Gastroesophageal sphincter (tissue), 4 donors: Measurements from ENCODE around the gene MOAP1. TPM values are rescaled to one million over a fixed set of nuclear protein-coding genes. Genes with fewer than 3 reads are reported as not detected.
"Not testable (repeated sequence)": the region's sequence is repeated elsewhere in the genome, so short reads cannot be mapped to it uniquely, and the experiment has no call there.

ENCODE experiments used
- ATAC-seq: fragments of 150-250 bp; one replicate; pipeline ENCODE4 v1.9.1; 2016; ENCODE audit warnings: mild to moderate bottlenecking, moderate library complexity
- H3K27ac ChIP-seq, 4 donors: fragments of 200-600 bp; sonication (generic) in 3 of 4; 1 replicate in 3 of 4; 2 replicates in 1 of 4; pipeline ENCODE4 v1.5.1; 2016 to 2019
- H3K27me3 ChIP-seq: fragments of 200-600 bp; sonication (generic); one replicate; pipeline ENCODE4 v1.5.1; 2019
- H3K36me3 ChIP-seq, 2 donors: fragments of 200-600 bp; sonication (generic); one replicate each; pipeline ENCODE4 v1.5.1; 2019; ENCODE audit warnings: control low read depth in 1 of 2
- H3K4me1 ChIP-seq, 3 donors: fragments of 200-600 bp; sonication (generic); 1 replicate in 2 of 3; 2 replicates in 1 of 3; pipeline ENCODE4 v1.5.1; 2016 to 2019; ENCODE audit warnings: control low read depth in 2 of 3
- H3K4me3 ChIP-seq, 2 donors: fragments of 200-600 bp; sonication (generic); one replicate each; pipeline ENCODE4 v1.5.1; 2019; ENCODE audit warnings: mild to moderate bottlenecking in 1 of 2, moderate library complexity in 1 of 2
- H3K9me3 ChIP-seq, 3 donors: fragments of 200-600 bp; sonication (generic); one replicate each; pipeline ENCODE4 v1.5.1; 2017 to 2019; ENCODE audit warnings: control low read depth in 2 of 3
- EP300 ChIP-seq: sonication (generic); formaldehyde crosslinking; IDR thresholded peaks from one replicate; pipeline ENCODE4 v1.6.1; 2017; ENCODE audit warnings: antibody characterized with exemption, mild to moderate bottlenecking
- POLR2A ChIP-seq, 2 donors: fragments of 450-650 bp; IDR thresholded peaks; one replicate each; pipeline ENCODE4 v1.6.1; 2017; ENCODE audit warnings: antibody characterized with exemption in 2 of 2, mild to moderate bottlenecking in 2 of 2, moderate library complexity in 1 of 2
- POLR2AphosphoS5 ChIP-seq: sonication (generic); formaldehyde crosslinking; IDR thresholded peaks from one replicate; pipeline ENCODE4 v1.6.1; 2017; ENCODE audit warnings: antibody characterized with exemption
- WGBS, 2 donors: methylation state at CpG; one replicate each; pipeline ENCODE4 v1.1.5; 2018; ENCODE audit warnings: low coverage in 1 of 2; 5-methylcytosine and 5-hydroxymethylcytosine counted together
- total RNA-seq, 4 donors: library from RNA; depleted of rRNA; stranded (reverse); fragments of >200 nt; gene quantifications; one replicate each; pipeline ENCODE4 v1.1.0, GENCODE V29; 2016
- TF ChIP-seq, protein P1 (sequence below), 4 experiments: fragments of 200-600 bp in 2 of 4; fragments of 450-650 bp in 2 of 4; sonication (generic) in 1 of 4; IDR thresholded peaks; one replicate each; pipeline ENCODE4 v1.5.1; 2017 to 2019; ENCODE audit warnings: antibody characterized with exemption in 4 of 4, mild to moderate bottlenecking in 2 of 4, moderate library complexity in 2 of 4

The MOAP1 gene, protein sequence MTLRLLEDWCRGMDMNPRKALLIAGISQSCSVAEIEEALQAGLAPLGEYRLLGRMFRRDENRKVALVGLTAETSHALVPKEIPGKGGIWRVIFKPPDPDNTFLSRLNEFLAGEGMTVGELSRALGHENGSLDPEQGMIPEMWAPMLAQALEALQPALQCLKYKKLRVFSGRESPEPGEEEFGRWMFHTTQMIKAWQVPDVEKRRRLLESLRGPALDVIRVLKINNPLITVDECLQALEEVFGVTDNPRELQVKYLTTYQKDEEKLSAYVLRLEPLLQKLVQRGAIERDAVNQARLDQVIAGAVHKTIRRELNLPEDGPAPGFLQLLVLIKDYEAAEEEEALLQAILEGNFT
- total RNA-seq = 10 to 100 TPM; 70.1 to 80.6 (median 72.6) TPM

DNA sequence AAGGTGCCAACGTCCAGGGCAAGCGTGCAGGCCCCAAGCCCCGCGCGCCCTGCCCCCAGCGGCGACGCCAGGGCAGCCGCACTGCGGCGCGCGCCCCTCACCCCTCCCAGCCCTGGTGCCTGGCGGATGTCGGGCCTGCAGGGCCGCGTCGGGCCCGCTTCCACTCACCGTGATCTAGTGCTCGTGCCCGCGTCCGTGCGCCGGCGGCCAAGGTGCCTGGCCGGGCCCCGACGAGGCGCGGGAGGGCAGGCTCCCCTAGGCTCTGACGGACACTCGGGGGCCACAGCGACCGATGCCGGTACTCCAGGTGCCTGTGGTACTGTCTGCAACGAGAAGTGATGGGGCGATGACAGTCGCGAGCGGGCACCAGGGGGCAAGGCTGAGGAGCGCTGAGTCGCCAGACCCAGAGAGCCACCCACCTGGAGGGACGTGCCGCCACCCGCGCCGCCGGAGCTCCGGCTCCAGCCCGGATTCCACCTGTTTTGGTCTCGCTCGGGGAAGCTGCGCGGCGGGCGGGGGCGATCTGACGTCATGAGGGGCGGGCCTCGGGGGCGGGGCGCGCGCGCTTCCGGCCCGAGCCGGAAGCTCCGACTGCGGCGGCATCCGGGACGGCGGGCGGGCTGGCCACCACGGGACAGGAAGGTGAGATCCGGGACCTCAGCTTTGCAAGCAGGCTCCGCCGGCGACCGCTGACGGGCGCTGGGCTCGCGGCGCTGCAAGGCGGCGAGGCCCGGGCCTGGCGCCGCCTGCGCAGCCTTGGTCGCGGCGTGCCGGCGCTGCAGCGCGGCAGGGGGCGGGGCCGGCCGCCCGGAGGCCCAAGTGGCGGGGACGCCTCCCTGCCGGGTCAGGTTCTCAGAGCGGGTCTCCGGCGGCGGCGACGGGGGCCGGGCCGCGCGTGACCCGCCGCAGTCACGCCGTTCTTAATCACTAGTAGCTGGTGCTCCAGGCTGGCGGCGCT, at the start of gene MOAP1, which contains the start of gene LYSET:
Gene MOAP1 (minus strand): TSS at position 507 of the 958 bp plus-strand sequence. CDS start 655 bp downstream, outside the sequence.
Gene LYSET (plus strand): TSS at position 927 of the 958 bp plus-strand sequence. CDS start 89 bp downstream, outside the sequence.
- peaks cover 0 to 53% of the 10 kb centered on the region in 2 donors for H3K36me3 ChIP-seq
- WGBS, 2 donors = no CpG with 5 or more reads among the region's 124 CpGs
- peak within 1 kb of the TSS; percentile 89 to 97 (median 94) for H3K27ac ChIP-seq
- H3K9me3 ChIP-seq = no peaks in the 10 kb centered on the region
- TF ChIP-seq, protein P1, sequence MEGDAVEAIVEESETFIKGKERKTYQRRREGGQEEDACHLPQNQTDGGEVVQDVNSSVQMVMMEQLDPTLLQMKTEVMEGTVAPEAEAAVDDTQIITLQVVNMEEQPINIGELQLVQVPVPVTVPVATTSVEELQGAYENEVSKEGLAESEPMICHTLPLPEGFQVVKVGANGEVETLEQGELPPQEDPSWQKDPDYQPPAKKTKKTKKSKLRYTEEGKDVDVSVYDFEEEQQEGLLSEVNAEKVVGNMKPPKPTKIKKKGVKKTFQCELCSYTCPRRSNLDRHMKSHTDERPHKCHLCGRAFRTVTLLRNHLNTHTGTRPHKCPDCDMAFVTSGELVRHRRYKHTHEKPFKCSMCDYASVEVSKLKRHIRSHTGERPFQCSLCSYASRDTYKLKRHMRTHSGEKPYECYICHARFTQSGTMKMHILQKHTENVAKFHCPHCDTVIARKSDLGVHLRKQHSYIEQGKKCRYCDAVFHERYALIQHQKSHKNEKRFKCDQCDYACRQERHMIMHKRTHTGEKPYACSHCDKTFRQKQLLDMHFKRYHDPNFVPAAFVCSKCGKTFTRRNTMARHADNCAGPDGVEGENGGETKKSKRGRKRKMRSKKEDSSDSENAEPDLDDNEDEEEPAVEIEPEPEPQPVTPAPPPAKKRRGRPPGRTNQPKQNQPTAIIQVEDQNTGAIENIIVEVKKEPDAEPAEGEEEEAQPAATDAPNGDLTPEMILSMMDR (IDR thresholded peaks at IDR 0.05) = peak in 3 of 4 experiments; percentile 33 to 47 (median 33)
- TF ChIP-seq POLR2AphosphoS5 (peak; percentile 88), EP300 (no peak), POLR2A (IDR thresholded peaks at IDR 0.05) (peak; percentile 55 to 71)
- no peaks in the 10 kb centered on the region for H3K27me3 ChIP-seq
- peak within 1 kb of the TSS; percentile 85 to 87 for H3K4me3 ChIP-seq
- peaks cover 7 to 49% (median 10%) of the 10 kb centered on the region in 3 donors for H3K4me1 ChIP-seq
- ATAC-seq = peak; percentile 96

DNA sequence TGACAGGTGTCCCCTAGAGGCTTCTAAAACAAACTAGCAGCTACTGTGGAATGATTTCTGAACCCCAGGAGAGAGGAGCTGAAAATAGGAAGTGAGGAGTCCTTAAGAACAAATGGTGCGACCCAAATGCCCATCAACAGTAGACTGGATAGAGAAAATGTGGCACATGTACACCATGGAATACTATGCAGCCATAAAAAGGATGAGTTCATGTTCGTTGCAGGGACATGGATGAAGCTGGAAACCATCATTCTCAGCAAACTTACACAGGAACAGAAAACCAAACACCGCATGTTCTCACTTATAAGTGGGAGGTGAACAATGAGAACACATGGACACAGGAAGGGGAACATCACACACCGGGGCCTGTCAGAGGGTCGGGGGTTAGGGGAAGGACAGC, 48.4 kb upstream of the MOAP1 start:
- H3K4me3 ChIP-seq, H3K27me3 ChIP-seq, H3K27ac ChIP-seq, ATAC-seq, H3K9me3 ChIP-seq: not testable (repeated sequence)
- WGBS, 2 donors = 89 to 91% methylated on average over 5 of the region's 5 CpGs
- H3K4me1 ChIP-seq = peaks cover 0 to 15% (median 0%) of the 10 kb centered on the region in 3 donors
- H3K36me3 ChIP-seq = peaks cover 0 to 20% of the 10 kb centered on the region in 2 donors

DNA sequence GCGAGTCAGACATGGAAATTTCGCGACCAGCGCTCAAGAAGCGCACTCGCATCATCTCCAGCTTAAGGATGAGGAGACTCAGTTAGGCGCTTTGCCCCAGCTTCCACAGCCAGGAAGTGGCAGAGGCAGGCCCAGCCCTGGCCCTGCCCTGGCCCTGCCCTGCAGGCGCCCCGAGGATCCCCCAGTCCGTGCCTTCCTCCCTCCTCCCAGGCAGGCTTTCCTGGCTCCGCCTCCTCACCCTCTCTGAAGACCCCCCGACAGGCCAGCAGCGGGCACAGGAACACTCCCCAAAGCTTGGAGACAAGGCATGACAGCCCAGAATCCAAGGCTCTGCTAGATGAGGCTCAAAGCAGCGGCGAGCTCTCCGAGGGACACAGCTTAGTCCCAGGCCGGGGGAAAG, 47.5 kb upstream of the MOAP1 start:
- no peak for ATAC-seq
- H3K27ac ChIP-seq = no peak overlapping the region
- 83% methylated on average over 4 of the region's 17 CpGs; no CpG with 5 or more reads in 1 of the 2 donors for WGBS, 2 donors
- H3K4me1 ChIP-seq = peaks cover 0 to 15% (median 0%) of the 10 kb centered on the region in 3 donors
- H3K27me3 ChIP-seq = no peaks in the 10 kb centered on the region
- H3K36me3 ChIP-seq = peaks cover 0 to 29% of the 10 kb centered on the region in 2 donors
- peak overlapping the region in 1 of 2 donors; percentile 51 for H3K4me3 ChIP-seq
- H3K9me3 ChIP-seq = no peaks in the 10 kb centered on the region
- TF ChIP-seq POLR2A (IDR thresholded peaks at IDR 0.05) (no peak), POLR2AphosphoS5 (no peak), EP300 (no peak)
- TF ChIP-seq, protein P1 (IDR thresholded peaks at IDR 0.05) = no peak

DNA sequence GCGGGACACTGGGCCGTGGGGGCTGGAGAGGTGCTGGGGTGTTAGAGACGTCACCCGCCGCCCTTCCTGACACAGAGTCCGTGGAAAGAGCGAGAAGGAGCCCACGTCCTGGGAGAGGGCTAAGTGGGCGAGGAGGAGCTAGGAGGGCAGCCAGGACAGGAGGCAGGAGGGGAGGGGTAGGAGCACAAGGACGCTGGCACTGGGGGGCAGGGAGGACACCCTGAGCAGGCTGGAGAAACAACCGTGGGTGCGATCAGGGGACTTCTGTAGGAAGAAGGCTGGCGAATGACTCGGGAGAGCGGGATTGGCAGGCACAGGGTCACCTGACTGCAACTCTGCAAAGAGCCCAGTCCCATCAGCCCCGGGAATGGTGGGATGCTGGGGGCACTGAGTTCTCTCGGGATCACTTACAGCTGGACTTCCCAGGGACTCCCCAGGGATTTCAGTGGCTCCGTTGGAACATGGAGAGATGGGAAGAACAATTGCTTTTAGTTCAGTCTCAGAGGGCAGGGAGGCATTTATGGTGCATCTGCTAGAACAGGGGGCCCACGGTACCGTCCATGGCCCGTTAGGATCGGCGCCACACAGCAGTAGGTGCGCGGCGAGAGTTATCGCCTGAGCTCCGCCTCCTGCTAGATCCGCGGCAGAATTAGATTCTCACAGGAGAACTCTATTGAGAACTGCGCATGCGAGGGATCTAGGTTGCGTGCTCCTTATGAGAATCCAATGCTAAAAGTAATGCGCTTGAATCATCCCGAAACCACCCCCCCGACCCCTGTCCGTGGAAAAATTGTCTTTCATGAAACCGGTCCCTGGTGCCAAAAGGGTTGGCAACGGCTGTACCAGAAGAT, 46.7 kb upstream of the MOAP1 start:
- Histone ChIP-seq H3K36me3 (peaks cover 0 to 37% of the 10 kb centered on the region in 2 donors), H3K4me1 (peaks cover 0 to 15% (median 0%) of the 10 kb centered on the region in 3 donors), H3K27me3 (no peaks in the 10 kb centered on the region), H3K4me3 (peak overlapping the region; percentile 13 to 51), H3K9me3 (no peaks in the 10 kb centered on the region), H3K27ac (peak overlapping the region in 1 of 4 donors; percentile 22)
- 24 to 42% methylated on average over 19 to 29 of the region's 39 CpGs for WGBS, 2 donors
- peak; percentile 52 for ATAC-seq
- no peak for TF ChIP-seq POLR2AphosphoS5
- TF ChIP-seq, protein P1 (IDR thresholded peaks at IDR 0.05) = no peak
- no peak for TF ChIP-seq POLR2A (IDR thresholded peaks at IDR 0.05)
- no peak for TF ChIP-seq EP300
